ENCODE measurements around the gene MYO1D.

DNA sequence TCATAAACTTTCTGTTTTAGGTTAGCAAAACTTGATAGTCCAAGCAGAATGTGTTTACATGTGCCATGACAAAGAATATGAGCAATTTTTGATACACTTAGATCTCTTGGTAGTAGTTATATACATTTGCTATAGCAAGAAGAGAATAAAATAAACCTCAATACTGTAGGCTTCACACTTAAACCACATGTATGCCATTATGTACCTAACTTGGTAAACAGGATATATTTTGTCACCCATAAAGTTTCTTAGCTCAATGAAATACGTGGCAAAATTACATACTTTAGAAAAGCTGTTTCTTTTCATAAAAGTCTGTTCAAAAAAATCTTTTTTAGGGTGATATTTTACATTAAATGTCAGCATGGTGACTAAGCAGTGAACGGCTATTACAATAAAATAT, 184.7 kb downstream of the MYO1D start:
- no peak for TF ChIP-seq PATZ1 (CRISPR knock-in tag; IDR thresholded peaks at IDR 0.05; ENCODE audit: borderline replicate concordance)
- TF ChIP-seq ZC3H10 (CRISPR knock-in tag; IDR thresholded peaks at IDR 0.05), result no peak
